ENCODE results near the gene FYCO1. TPM values are rescaled to one million over a fixed set of nuclear protein-coding genes. Genes with fewer than 3 reads are reported as not detected.

Gene FYCO1
- total and polyA plus RNA-seq, 8 donors: 19.0 to 42.7 (median 20.4) TPM

DNA sequence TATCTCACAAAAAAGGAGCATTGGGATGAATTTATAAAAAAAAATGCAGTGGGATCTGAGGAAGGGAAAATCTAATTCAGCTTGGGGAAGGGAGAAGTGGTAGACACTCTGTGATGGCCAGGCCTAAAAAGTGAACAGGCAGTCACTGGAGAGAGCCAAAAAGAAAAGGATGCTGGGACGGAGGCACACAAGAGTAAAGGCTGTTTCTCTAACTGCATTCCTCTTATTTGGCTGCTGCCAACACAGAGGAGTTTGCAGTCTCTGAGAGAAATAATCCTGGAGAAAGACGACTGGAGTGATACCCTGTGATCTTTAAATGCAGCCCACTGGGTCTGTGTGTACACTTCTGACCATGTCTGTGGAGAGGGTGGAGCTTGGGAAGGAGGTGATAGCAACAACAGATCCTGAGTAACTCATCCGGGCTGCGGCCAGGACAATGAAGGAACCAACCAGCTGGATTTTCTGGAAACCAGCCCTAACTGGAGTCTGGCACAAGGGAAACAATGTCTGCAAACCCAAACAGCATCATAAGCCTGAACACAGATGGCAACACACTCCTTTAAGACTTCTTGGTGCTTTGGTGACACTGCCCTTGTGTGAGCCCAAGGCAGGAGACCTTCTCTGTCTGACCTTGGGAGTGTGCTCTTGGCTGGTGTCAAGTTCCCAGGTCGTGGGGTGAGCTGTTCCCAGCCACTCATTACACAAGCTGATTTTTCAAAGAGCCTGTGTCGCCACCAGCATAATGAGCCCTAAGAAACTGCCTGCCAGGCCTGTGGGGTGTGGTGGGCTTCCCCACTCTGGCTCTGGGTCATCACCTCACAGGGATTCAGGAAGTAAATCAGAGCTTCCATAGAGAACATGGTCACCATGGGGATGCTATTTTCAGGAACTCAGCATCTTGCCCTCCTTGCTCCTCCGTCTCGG, 8.0 kb downstream of the FYCO1 start:
- Histone ChIP-seq H3K9me3 (no peaks in the 10 kb centered on the region), H3K36me3 (peaks cover 0 to 28% of the 10 kb centered on the region in 2 donors), H3K27me3 (no peaks in the 10 kb centered on the region), H3K4me1 (peaks cover 47 to 75% of the 10 kb centered on the region in 2 donors), H3K4me3 (no peak overlapping the region), H3K27ac (peak overlapping the region; percentile 74 to 81)
- ATAC-seq (peak; percentile 1), DNase-seq (peak in 2 of 4 donors; percentile 68 to 72)
- intact Hi-C loops (cut with DNase I): no loop called here
- TF ChIP-seq CTCF (IDR thresholded peaks at IDR 0.05): no peak

GRCh38 chr3:45986303-45986982, 9.2 kb downstream of the FYCO1 start:
- Histone ChIP-seq H3K27me3 (no peaks in the 10 kb centered on the region), H3K4me1 (peaks cover 38 to 65% of the 10 kb centered on the region in 2 donors), H3K27ac (peak overlapping the region; percentile 74 to 81), H3K36me3 (peaks cover 0 to 40% of the 10 kb centered on the region in 2 donors), H3K9me3 (no peaks in the 10 kb centered on the region), H3K4me3 (no peak overlapping the region)
- intact Hi-C loops (cut with DNase I): no loop called here
- ATAC-seq: peak; percentile 88
- peak in 1 of 4 donors; percentile 71 for DNase-seq
- no peak for TF ChIP-seq CTCF (IDR thresholded peaks at IDR 0.05)

DNA sequence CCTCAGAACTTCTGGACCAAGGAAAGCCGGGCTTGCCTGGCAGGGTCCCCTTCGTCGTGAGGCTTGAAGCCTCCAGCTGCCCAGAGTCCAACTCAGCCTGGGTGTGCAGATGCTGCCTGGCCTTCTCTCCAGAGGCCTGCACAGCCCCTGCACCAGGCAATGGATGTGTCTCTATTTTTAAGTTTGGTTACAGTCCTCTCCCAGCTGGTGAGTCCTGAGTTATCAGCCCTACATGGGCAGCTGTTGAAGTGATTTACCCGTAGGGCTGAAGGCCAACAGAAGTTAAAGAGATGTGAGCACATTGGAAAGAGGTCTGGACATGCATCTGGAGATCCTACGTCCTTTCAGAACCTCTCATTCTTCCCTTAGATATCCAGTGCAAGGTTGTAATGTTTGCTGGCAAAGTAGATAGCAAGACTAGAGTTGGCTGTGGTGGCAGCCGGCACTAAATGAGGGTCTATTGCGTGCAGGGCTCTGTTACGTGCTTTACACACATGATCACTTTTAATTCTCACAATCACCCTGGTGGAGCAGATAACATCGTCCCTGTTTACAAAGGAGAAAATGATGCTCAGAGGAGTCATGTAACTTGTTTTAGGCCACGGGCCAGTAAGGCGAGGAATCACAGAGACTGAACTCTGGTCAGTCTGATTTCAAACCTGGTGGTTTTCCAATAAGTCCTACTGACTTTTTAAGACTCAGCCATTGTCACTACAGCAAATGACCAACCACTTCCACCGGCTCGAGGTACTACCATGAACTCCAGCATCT, 9.9 kb downstream of the FYCO1 start:
- intact Hi-C loops (cut with DNase I): no loop called here
- H3K4me1 ChIP-seq: peaks cover 38 to 64% of the 10 kb centered on the region in 2 donors
- peak in 1 of 4 donors; percentile 39 for DNase-seq
- no peak overlapping the region for H3K4me3 ChIP-seq
- peak overlapping the region; percentile 74 to 81 for H3K27ac ChIP-seq
- H3K9me3 ChIP-seq: no peaks in the 10 kb centered on the region
- H3K27me3 ChIP-seq: no peaks in the 10 kb centered on the region
- peaks cover 0 to 47% of the 10 kb centered on the region in 2 donors for H3K36me3 ChIP-seq
- ATAC-seq: no peak
- no peak for TF ChIP-seq CTCF (IDR thresholded peaks at IDR 0.05)

GRCh38 chr3:45984331-45985312, 11.0 kb downstream of the FYCO1 start:
- ATAC-seq (no peak), DNase-seq (no peak)
- intact Hi-C loops (cut with DNase I): no loop called here
- no peaks in the 10 kb centered on the region for H3K9me3 ChIP-seq
- H3K4me1 ChIP-seq: peaks cover 35 to 65% of the 10 kb centered on the region in 2 donors
- peak overlapping the region in 1 of 2 donors; percentile 74 for H3K27ac ChIP-seq
- no peak overlapping the region for H3K4me3 ChIP-seq
- no peaks in the 10 kb centered on the region for H3K27me3 ChIP-seq
- H3K36me3 ChIP-seq: peaks cover 0 to 58% of the 10 kb centered on the region in 2 donors
- TF ChIP-seq CTCF (IDR thresholded peaks at IDR 0.05): no peak

All from left lung (tissue), 10 donors.